ENCODE measurements around the gene ZMAT5. TPM values are rescaled to one million over a fixed set of nuclear protein-coding genes. Genes with fewer than 3 reads are reported as not detected.

ZMAT5 gene
- total RNA-seq, 1 experiment from 2014 or later = 24.2 TPM

DNA sequence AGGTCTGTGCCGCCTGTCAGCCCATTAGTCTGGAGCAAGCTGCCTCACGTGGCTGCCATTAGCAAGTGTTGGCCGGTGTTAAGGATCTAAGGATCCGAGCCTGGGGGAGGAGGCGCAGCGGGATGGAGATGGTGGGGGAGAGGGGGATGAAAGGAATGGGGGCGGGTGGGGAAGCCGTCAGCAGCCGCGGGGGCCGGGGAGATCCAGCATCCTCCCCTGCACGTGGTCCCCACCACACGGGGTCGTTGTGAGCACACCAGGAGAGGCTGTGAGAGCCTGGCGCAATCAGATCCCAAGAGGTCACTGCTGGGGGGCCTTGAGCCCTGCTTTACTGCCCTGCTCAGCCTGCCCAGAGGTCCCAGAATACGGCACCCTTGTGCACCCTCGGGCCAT lies 39.7 kb downstream of the ZMAT5 start:
- BruUV-seq (replicated peaks) = no TSS peak
- CTCF ChIA-PET = no interaction called here
- H3K9ac ChIP-seq (ENCODE audit: low read length) = no peak overlapping the region
- no peak overlapping the region for H2AFZ ChIP-seq (ENCODE audit: low read length)
- no peaks in the 10 kb centered on the region for H3K4me1 ChIP-seq (ENCODE audit: insufficient read depth, low read length)
- H4K20me1 ChIP-seq (ENCODE audit: low read length) = no peaks in the 10 kb centered on the region
- no peaks in the 10 kb centered on the region for H3K79me2 ChIP-seq (ENCODE audit: low read length)
- DNase-seq (no peak), ATAC-seq (peak; percentile 46; the same call in 1 of the 2 replicates)
- H3F3A ChIP-seq (ENCODE audit: low read length, unreplicated experiment) = no peaks in the 10 kb centered on the region
- H3K27me3 ChIP-seq (ENCODE audit: low read length) = no peaks in the 10 kb centered on the region
- H3K4me2 ChIP-seq (ENCODE audit: low read length) = no peak overlapping the region
- H3K4me3 ChIP-seq (ENCODE audit: low read length) = no peak overlapping the region
- POLR2A ChIA-PET (ENCODE audit: unreplicated experiment) = no interaction called here
- no peaks in the 10 kb centered on the region for H3K9me2 ChIP-seq (replicated peaks; ENCODE audit: low read length)
- intact Hi-C loops (cut with micrococcal nuclease) = no loop called here
- no peaks in the 10 kb centered on the region for H3K36me3 ChIP-seq (ENCODE audit: low read depth, low read length)
- no peak overlapping the region for H3K27ac ChIP-seq (ENCODE audit: low read length)
- 0 out of 2 replicates have a peak, but pooled peaks have one; percentile 27 for TF ChIP-seq CTCF (conservative IDR thresholded peaks at IDR 0.05; ENCODE audit: low read depth, low read length)
- no peak for TF ChIP-seq EZH2 (IDR thresholded peaks at IDR 0.05; ENCODE audit: low read length, unreplicated experiment)
- H3K9me3 ChIP-seq (ENCODE audit: low read length) = no peaks in the 10 kb centered on the region

- ATAC-seq (no peak), DNase-seq (no peak)
- CTCF ChIA-PET = no interaction called here
- H3K4me2 ChIP-seq (ENCODE audit: low read length) = no peak overlapping the region
- H3F3A ChIP-seq (ENCODE audit: low read length, unreplicated experiment) = no peaks in the 10 kb centered on the region
- H3K27ac ChIP-seq (ENCODE audit: low read length) = no peak overlapping the region
- H3K36me3 ChIP-seq (ENCODE audit: low read depth, low read length) = no peaks in the 10 kb centered on the region
- no peaks in the 10 kb centered on the region for H3K79me2 ChIP-seq (ENCODE audit: low read length)
- H4K20me1 ChIP-seq (ENCODE audit: low read length) = no peaks in the 10 kb centered on the region
- no peak overlapping the region for H2AFZ ChIP-seq (ENCODE audit: low read length)
- intact Hi-C loops (cut with micrococcal nuclease) = no loop called here
- H3K27me3 ChIP-seq (ENCODE audit: low read length) = no peaks in the 10 kb centered on the region
- no peaks in the 10 kb centered on the region for H3K9me2 ChIP-seq (replicated peaks; ENCODE audit: low read length)
- H3K4me3 ChIP-seq (ENCODE audit: low read length) = no peak overlapping the region
- no peaks in the 10 kb centered on the region for H3K4me1 ChIP-seq (ENCODE audit: insufficient read depth, low read length)
- no peak overlapping the region for H3K9ac ChIP-seq (ENCODE audit: low read length)
- no TSS peak for BruUV-seq (replicated peaks)
- POLR2A ChIA-PET (ENCODE audit: unreplicated experiment) = no interaction called here
- TF ChIP-seq CTCF (conservative IDR thresholded peaks at IDR 0.05; ENCODE audit: low read depth, low read length) (no peak), EZH2 (IDR thresholded peaks at IDR 0.05; ENCODE audit: low read length, unreplicated experiment) (no peak), EZH2phosphoT487 (IDR thresholded peaks at IDR 0.05; ENCODE audit: borderline replicate concordance, low read length) (no peak)
- no peaks in the 10 kb centered on the region for H3K9me3 ChIP-seq (ENCODE audit: low read length)
Measured at GRCh38 chr22:29726512-29727130, 40.2 kb downstream of the ZMAT5 start.

DNA sequence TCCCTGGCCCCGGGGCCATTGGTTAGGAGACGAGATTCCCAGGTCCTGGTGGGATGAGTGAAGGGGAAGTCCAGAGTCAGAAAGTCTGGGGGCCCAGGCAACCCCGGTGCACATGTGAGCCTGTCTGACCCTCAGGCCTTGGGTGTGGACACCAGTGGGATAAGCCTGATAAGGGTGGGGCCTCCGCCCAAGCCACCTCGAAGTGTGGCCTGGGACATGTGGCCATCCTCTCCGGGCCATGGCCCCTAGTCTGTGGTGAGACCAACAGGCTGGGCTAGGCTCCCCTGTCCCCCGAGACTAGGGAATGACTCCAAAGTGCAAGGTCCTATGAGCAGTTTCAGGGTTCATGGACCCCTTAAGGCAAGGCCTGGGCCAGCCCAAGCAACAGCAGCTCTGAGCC lies 40.7 kb downstream of the ZMAT5 start:
- H3K4me3 ChIP-seq (ENCODE audit: low read length) = no peak overlapping the region
- no peaks in the 10 kb centered on the region for H3K27me3 ChIP-seq (ENCODE audit: low read length)
- ChIA-PET POLR2A (ENCODE audit: unreplicated experiment) (no interaction called here), CTCF (no interaction called here)
- H3K36me3 ChIP-seq (ENCODE audit: low read depth, low read length) = no peaks in the 10 kb centered on the region
- intact Hi-C loops (cut with micrococcal nuclease) = no loop called here
- no peaks in the 10 kb centered on the region for H3K9me2 ChIP-seq (replicated peaks; ENCODE audit: low read length)
- DNase-seq (no peak), ATAC-seq (no peak)
- no peaks in the 10 kb centered on the region for H3K4me1 ChIP-seq (ENCODE audit: insufficient read depth, low read length)
- H3K9me3 ChIP-seq (ENCODE audit: low read length) = no peaks in the 10 kb centered on the region
- BruUV-seq (replicated peaks) = no TSS peak
- no peaks in the 10 kb centered on the region for H3K79me2 ChIP-seq (ENCODE audit: low read length)
- H3K27ac ChIP-seq (ENCODE audit: low read length) = no peak overlapping the region
- TF ChIP-seq EZH2 (IDR thresholded peaks at IDR 0.05; ENCODE audit: low read length, unreplicated experiment) = no peak
- no peak for TF ChIP-seq EZH2phosphoT487 (IDR thresholded peaks at IDR 0.05; ENCODE audit: borderline replicate concordance, low read length)
- TF ChIP-seq CTCF (conservative IDR thresholded peaks at IDR 0.05; ENCODE audit: low read depth, low read length) = no peak
- no peaks in the 10 kb centered on the region for H3F3A ChIP-seq (ENCODE audit: low read length, unreplicated experiment)
- H3K4me2 ChIP-seq (ENCODE audit: low read length) = no peak overlapping the region
- no peak overlapping the region for H3K9ac ChIP-seq (ENCODE audit: low read length)
- no peaks in the 10 kb centered on the region for H4K20me1 ChIP-seq (ENCODE audit: low read length)
- no peak overlapping the region for H2AFZ ChIP-seq (ENCODE audit: low read length)

Measured in PC-3 (cell line).